Stimulated activated naive CD4-positive, alpha-beta T cell treated with Interleukin-2 at 50 U/mL for 16 hours (primary cell): Measurements from ENCODE around the gene NYNRIN.

ENCODE experiments used
- DNase-seq: peaks from one replicate; lab custom pipeline; 2025; lab: John Stamatoyannopoulos, UW

Gene NYNRIN

DNA sequence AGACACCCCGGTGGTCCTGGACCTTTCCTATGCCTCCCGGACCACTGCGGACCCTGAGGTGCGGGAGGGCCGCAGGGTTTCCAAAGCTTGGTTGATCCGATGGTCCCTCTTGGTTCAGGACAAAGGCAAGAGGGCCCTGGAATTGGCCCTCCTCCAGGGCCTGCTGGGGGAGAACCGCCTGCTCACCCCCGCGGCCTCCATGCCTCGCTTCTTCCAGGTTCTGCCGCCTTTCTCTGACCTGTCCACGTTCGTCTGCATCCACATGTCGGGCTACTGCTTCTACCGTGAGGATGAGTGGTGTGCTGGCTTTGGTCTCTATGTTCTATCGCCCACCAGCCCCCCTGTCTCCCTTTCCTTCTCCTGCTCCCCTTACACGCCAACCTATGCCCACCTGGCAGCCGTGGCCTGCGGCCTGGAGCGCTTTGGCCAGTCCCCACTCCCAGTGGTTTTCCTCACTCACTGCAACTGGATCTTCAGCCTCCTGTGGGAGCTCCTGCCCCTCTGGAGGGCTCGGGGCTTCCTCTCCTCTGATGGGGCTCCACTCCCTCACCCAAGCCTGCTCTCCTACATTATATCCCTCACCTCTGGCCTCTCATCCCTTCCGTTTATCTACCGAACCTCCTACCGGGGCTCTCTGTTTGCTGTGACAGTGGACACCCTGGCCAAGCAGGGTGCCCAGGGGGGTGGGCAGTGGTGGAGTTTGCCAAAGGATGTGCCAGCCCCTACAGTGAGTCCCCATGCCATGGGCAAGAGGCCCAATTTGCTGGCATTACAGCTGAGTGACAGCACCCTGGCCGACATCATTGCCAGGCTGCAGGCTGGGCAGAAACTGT lies 16.8 kb downstream of the NYNRIN start:
- no peak for DNase-seq

DNA sequence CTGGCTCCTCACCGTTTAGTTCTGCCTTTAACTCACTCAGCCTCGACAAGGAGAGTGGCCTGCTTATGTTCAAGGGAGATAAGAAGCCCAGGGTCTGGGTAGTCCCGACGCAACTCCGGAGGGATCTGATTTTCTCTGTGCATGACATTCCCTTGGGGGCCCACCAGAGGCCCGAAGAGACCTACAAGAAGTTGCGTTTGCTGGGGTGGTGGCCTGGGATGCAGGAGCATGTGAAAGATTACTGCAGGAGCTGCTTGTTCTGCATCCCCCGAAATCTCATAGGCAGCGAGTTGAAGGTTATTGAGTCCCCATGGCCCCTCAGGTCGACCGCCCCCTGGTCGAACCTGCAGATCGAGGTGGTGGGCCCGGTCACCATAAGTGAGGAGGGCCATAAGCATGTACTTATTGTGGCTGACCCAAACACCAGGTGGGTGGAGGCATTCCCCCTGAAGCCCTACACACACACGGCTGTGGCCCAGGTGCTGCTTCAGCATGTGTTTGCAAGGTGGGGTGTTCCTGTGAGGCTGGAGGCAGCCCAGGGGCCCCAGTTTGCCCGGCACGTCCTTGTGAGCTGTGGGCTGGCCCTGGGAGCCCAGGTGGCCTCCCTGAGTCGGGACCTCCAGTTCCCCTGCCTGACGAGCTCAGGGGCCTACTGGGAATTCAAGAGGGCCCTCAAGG lies 17.6 kb downstream of the NYNRIN start:
- DNase-seq = no peak

- DNase-seq = no peak
Observed at GRCh38 chr14:24416932-24417619, 18.3 kb downstream of the NYNRIN start.

DNA sequence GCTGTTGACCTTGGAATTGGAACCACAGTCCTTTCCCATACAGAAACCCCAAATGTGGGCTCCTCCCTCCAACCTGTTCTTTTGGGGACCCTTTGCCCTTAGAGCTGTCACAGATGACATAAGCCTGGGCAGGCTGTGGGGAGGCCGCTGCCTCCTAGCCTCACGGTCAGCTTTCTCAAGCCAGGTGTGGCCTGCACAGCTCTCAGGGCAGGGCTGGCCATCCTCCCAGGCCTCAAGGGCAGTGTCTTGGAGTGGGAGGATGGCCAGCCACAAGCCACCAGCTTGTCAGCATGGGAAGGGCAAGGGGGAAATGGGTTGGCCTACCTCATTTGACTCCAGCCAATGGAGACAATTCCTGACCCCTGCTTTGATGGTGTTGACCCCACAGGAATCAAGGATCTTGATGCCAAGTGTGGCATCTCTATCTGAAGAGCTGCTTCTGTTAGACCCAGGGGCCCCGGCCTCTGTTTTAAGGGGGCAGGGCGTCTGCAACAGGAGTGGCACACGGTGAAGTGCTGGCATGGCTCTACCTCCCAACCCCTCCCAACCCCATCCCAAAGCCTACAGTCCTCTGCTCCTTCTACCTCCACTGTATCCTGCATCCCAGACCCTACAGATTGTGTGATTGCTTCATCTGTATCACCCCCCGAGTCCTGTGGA lies 19.2 kb downstream of the NYNRIN start:
- no peak for DNase-seq

DNA sequence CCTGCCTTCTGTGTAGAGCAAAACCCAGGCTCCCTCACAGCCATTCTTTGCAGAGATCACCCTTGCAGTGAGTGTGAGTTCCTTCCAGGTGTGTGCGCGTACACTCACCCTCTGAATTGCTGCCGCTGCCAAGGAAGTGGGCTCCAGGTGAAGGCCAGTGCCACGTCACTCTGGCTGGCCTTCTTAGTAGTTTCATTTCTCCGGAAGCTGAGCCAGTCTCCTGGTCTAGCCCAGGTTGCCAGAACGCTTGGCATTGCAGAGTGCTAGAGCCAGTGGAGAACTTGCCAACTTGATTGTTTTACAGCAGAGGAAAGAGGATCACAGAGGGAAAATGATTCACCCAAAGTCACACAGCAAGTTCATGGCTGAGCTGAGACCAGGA lies 19.7 kb downstream of the NYNRIN start:
- DNase-seq = no peak

- no peak for DNase-seq
Observed at GRCh38 chr14:24422261-24422660, 23.5 kb downstream of the NYNRIN start.

GRCh38 chr14:24422694-24423601 lies 24.1 kb downstream of the NYNRIN start:
- DNase-seq = no peak

DNA sequence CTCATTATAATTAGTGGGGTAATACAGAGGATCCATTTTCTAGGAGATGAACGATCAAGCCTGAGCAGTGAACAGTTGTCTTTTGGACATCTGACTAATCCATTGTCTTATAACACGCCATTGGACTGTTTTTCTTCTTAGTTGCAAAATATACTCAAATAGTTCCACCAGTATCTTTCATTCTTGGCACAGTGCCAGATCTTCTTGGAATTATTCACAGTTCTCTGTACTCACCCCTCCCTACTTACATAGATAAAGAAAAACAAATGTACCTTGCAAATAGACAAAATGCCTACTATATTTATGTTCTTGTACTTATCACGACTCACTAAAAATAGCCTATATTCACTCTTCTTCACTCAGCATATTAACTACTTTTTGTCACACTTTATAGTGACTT lies 26.9 kb downstream of the NYNRIN start:
- no peak for DNase-seq

DNA sequence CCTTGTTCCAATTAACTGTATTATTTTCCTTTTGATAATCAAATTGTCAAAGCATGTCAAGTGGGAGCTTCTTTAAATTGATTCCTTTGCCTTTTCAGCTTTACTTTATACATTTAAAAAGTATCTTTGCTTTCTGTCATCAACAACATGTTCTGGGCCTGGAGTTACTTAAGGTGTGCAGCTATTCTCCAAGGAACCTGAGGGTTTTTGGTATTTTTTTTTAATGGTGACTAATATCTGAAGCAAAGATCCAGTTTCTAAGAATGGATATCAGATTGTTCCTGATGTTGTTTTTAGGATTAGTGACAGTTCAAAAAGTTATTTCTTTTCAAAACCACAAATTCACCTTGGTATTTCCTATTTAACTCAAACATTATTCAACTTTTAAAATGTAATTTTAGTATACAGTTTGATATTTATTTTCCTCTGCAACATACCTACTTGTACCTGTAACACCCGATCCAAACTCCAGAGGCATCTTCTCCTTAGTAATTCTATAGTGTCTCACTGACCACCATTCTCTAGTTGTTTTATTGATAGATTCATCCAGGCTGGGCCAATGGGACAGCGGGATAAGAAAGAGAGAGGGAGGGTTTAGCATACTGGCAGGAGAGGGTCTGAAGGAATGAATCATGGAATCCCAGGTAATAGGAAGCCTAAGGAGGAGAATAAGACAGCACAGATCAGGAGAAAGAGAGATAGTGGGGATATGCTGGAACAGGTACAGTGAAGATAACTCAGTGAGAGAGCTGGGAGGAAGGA lies 27.5 kb downstream of the NYNRIN start:
- DNase-seq = no peak

DNA sequence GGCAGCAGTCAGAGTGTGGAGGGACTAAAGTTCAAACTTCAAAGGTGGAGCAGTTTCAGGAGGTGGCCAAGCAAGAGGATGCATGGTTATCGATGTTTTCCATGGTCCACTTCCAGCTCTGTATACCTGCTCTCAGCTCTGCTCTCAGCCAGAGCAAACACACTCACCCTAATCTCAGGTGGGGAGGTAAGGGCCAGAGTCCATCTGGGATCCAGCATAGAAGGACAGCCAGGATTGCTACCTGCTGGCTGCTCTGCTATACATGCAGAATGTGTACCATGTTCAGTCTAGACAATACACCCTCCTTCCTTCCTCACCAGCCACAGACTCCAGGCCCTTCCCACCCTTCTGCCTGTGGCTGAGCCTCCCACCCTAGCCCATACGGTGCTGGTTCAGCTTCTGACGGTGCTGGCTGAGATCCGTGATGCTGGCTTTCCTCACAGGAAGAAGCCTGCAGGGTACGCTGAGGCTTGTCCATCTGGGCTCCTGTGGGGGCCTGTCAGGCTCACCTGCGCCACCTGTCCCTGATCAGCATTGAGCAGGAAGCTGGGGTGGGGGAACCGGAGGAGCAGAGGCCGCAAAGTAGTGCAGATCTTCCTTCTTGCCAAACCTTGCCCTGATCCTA lies 28.2 kb downstream of the NYNRIN start:
- DNase-seq = no peak

- DNase-seq = no peak
Observed at GRCh38 chr14:24427537-24428508, 29.0 kb downstream of the NYNRIN start.

GRCh38 chr14:24428628-24429394 lies 30.0 kb downstream of the NYNRIN start:
- no peak for DNase-seq

- DNase-seq = peak; percentile 89
Observed at GRCh38 chr14:24429395-24430142, 30.8 kb downstream of the NYNRIN start, which contains the start of the genes CBLN3 and KHNYN. TSS of gene CBLN3 (minus strand) at chr14:24429668. CDS start at chr14:24429054, 614 bp downstream. TSS of gene KHNYN (plus strand) at chr14:24429954. CDS start at chr14:24430731, 777 bp downstream.

- peak; percentile 61 for DNase-seq
Observed at GRCh38 chr14:24430143-24430681, 31.4 kb downstream of the NYNRIN start.

GRCh38 chr14:24430682-24431568 lies 32.1 kb downstream of the NYNRIN start:
- peak; percentile 72 for DNase-seq
